ENCODE measurements around the gene GGA2. TPM values are rescaled to one million over a fixed set of nuclear protein-coding genes. Genes with fewer than 3 reads are reported as not detected.
"Not testable (repeated sequence)": the region's sequence is repeated elsewhere in the genome, so short reads cannot be mapped to it uniquely, and the experiment has no call there.

The GGA2 gene
- total RNA-seq, 1 donor from 2014 or later = 96.3 TPM

- intact Hi-C loops (cut with micrococcal nuclease) = loop anchor here (1.0 to 10.0 kb wide), 6 partner anchors 51 to 408 kb away; partner anchors contain the start of genes COG7, EARS2, PLK1 and PRKCB
Measured at GRCh38 chr16:23504453-23505179, 5.7 kb downstream of the GGA2 start.

- intact Hi-C loops (cut with micrococcal nuclease) = loop anchor here (1.0 to 10.0 kb wide), 5 partner anchors 51 to 407 kb away; partner anchors contain the start of genes COG7, EARS2, PRKCB and UBFD1
Measured at GRCh38 chr16:23504076-23504452, 6.2 kb downstream of the GGA2 start.

- intact Hi-C loops (cut with micrococcal nuclease) = loop anchor here (10.0 kb wide), 1 partner anchor 332 kb away; the partner anchor contains the start of gene PRKCB
Measured at GRCh38 chr16:23502466-23502865, 7.8 kb downstream of the GGA2 start.

DNA sequence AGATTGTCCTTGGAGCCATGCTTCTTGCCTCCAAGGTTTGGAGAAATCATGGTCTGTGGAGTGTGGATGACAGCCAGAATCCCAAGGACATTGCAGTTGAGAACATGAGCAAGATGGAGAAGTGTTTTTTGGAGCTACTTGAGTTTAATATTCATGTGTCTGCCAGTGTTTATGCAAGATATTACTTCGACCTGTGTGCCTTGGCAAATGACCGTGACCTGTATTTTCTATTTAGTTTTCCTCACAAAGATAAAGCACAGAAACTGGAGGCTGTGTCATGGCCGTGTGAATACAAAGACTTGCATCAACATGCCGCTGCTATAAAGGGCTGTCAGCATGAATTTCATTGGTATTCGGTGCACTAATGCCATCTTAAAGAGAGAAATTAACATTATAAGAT, 9.0 kb downstream of the GGA2 start:
- intact Hi-C loops (cut with micrococcal nuclease) = loop anchor here (10.0 kb wide), 1 partner anchor 334 kb away; the partner anchor contains the start of gene PRKCB

DNA sequence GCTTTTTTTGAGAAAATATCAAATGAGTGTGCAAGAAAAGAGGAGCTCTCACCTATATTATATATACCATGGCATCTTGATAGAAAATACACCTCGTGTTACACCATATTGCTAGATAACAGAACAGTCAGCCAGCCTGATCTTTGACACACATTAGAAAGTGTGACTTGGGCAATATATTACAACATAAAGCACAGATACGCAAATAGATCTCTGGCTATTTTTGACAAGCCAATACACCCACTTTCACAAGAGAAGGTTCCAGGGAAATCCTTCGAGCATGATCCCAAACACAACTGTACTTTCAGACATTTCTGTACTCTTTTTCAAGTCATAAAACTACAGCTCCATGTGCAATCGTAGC, 9.4 kb downstream of the GGA2 start:
- intact Hi-C loops (cut with micrococcal nuclease) = loop anchor here (10.0 kb wide), 1 partner anchor 334 kb away; the partner anchor contains the start of gene PRKCB

DNA sequence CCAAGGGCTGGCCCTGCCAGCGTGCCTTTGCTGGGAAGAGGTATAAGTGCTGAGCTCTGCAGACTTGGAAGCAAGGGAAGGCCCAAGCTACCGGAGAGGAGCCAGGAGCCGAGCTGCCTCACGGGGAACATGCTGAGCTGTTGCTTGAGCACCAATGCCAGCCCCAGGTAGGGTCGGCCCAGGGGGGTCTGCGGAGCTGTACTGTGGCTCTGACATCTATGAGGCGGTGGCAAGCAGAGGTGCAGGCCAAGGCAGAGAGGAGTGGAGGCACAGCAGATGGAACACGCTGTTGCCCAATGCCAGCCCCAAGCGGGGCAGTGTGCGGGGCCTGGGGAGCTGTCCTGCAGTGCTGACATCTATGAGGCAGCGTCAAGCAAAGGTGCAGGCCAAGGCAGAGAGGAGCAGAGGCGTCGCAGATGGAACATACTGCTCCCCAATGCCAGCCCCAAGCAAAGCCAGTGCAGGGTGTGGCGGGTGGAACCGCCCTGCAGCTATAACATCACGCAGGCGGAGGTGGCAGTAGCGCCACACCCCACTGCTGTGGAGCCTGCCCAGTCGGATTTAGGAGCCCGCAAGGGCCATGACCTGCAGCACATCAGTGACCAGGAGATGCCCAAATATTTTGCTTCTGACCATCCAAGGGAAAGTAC, 10.0 kb downstream of the GGA2 start:
- intact Hi-C loops (cut with micrococcal nuclease) = loop anchor here (10.0 kb wide), 1 partner anchor 334 kb away; the partner anchor contains the start of gene PRKCB

- intact Hi-C loops (cut with micrococcal nuclease) = loop anchor here (10.0 kb wide), 1 partner anchor 335 kb away; the partner anchor contains the start of gene PRKCB
Measured at GRCh38 chr16:23499801-23500200, 10.5 kb downstream of the GGA2 start.

DNA sequence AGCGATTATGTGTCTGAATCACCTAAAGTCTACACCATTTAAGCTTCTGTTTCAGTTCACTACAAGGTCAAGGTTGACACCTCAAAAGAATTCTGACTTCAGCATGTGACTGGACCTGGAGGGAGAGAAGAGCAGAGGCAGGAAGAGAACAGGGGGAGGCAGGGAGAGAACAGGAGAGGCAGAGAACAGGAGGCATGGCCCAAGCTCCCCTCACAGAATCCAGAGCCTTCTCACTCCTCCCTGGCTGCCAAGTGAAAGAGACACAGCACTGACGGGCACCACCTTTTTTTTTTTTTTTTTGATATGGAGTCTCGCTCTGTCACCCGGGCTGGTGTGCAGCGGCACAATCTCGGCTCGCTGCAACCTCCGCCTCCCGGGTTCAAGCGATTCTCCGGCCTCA, 11.4 kb downstream of the GGA2 start:
- intact Hi-C loops (cut with micrococcal nuclease) = no loop called here

- intact Hi-C loops (cut with micrococcal nuclease) = no loop called here
Measured at GRCh38 chr16:23497543-23497868, 12.8 kb downstream of the GGA2 start.

DNA sequence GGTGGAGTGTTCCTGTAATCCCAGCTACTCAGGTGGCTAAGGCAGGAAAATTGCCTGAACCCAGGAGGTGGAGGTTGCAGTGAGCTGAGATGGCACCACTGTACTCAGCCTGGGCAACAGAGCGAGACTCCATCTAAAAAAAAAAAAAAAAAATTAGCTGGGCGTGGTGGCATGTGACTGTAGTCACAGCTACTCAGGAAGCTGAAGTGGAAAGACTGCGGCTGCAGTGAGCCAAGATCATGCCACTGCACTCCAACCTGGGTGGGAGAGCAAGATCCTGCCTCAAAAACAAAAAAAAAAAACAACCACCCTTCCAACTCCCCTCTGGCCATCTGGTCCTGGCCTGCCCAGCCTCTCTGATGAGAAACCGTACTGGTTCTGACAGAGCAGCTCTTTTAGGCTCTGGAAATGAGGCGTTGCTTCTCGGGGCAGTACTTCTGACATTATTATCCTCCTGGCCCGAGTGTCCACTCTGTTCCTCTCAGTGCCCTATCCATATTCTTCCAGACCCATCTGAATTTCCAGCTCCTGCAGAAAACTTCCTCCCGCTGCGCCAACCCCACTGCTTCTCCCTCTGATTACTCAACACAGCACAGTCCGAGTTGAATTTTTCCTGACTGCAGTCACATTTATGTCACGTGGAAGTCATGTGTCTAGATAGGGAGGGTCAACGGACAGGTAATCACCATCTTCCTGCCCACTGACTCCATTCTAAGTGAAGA, 13.3 kb downstream of the GGA2 start:
- intact Hi-C loops (cut with micrococcal nuclease) = no loop called here

DNA sequence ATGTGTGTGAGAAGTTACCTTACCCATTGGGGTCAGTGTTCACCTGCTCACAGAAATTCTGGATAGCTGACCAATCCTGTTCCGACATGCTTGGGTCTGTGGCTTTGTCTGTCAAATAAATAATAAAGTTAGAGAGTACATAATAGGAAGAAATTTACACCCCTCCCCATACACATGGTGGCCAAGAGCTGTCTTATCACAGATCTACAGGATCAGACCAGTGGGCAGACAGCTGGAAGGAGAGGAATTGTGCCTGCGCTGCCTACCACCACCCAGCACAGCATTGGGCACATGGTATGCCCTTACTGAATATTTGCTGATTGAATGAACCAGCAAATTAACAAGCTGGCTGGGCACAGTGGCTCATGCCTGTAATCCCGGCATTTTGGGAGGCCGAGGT, 14.6 kb downstream of the GGA2 start:
- intact Hi-C loops (cut with micrococcal nuclease) = no loop called here

- intact Hi-C loops (cut with micrococcal nuclease) = no loop called here
Measured at GRCh38 chr16:23494188-23494587, 16.1 kb downstream of the GGA2 start.

- intact Hi-C loops (cut with micrococcal nuclease) = no loop called here
Measured at GRCh38 chr16:23491490-23492391, 18.6 kb downstream of the GGA2 start.

GRCh38 chr16:23486480-23486879, 23.8 kb downstream of the GGA2 start:
- intact Hi-C loops (cut with micrococcal nuclease) = no loop called here

DNA sequence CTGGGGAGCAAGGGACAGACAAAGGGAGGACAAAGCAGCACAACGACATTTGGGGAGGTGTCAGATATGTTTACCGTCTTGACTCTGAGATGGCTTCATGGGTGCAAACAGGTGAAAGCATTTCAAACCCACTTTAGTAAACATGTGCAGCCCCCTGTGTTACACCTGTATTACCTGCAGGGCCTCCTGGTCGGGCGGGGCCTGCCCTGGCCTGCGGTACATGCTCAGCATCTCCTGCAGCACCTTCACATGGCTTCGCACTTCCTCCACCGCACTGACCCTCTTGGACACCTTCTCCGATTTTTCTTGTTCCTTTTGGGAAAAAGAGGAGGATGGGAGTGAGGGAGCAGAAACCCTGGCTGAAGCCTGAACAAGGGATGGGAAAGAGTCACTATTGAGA, 24.5 kb downstream of the GGA2 start:
- intact Hi-C loops (cut with micrococcal nuclease) = no loop called here

GRCh38 chr16:23485257-23485614, 25.1 kb downstream of the GGA2 start:
- intact Hi-C loops (cut with micrococcal nuclease) = no loop called here

GRCh38 chr16:23484510-23485256, 25.6 kb downstream of the GGA2 start:
- intact Hi-C loops (cut with micrococcal nuclease) = no loop called here

DNA sequence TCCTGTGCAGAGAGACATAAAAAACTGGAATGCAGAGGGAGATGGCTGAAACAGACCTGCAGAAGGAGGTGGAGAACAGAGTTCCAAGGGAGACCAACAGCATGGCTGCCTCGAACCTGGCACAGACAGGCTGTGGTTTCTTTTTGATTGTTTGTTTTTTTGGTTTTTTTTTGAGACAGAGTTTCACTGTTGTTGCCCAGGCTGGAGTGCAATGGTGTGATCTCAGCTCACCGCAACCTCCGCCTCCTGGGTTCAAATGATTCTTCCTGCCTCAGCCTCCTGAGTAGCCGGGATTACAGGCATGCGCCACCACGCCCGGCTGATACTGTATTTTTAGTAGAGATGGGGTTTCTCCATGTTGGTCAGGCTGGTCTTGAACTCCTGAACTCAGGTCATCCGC, 26.8 kb downstream of the GGA2 start:
- intact Hi-C loops (cut with micrococcal nuclease) = not testable (repeated sequence)

- intact Hi-C loops (cut with micrococcal nuclease) = no loop called here
Measured at GRCh38 chr16:23482778-23483177, 27.5 kb downstream of the GGA2 start.

GRCh38 chr16:23480257-23480656, 30.0 kb downstream of the GGA2 start:
- intact Hi-C loops (cut with micrococcal nuclease) = no loop called here
